ENCODE results near the gene TMEM147. TPM values are rescaled to one million over a fixed set of nuclear protein-coding genes. Genes with fewer than 3 reads are reported as not detected.
"Not testable (repeated sequence)": the region's sequence is repeated elsewhere in the genome, so short reads cannot be mapped to it uniquely, and the experiment has no call there.

TMEM147 gene
- total RNA-seq, 1 donor from 2014 or later = 77.7 TPM

DNA sequence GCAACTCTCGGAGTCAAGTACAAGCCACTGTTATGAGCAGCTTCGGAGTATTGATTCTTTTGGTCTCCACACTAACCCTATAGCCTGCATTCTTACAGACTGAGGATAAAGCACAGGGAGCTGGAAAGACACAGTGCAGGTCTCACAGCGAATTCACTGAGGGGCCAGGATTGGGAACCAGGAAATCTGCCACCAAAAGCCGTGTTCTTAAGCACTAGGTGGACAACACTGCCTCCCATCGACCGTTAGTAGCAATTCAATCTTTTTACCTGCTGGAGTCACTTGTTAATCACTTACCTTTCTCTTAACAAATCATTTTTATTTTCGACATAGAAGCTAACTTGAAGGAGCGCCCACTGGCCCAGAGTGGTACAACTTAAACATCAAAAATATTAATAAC, 46.8 kb downstream of the TMEM147 start:
- peaks cover 16% of the 10 kb centered on the region for H3K27me3 ChIP-seq
- no peak overlapping the region for H3K27ac ChIP-seq
- intact Hi-C loops (cut with DNase I) = no loop called here
- H3K4me3 ChIP-seq = no peak overlapping the region
- peak; percentile 65 for ATAC-seq
- TF ChIP-seq CTCF (IDR thresholded peaks at IDR 0.05) = peak; percentile 48
- no peaks in the 10 kb centered on the region for H3K36me3 ChIP-seq
- H3K9me3 ChIP-seq = no peaks in the 10 kb centered on the region
- DNase-seq = no peak
- H3K4me1 ChIP-seq = no peaks in the 10 kb centered on the region

GRCh38 chr19:35595026-35595425, 49.6 kb downstream of the TMEM147 start:
- ATAC-seq; H3K9me3 ChIP-seq; H3K4me1 ChIP-seq; intact Hi-C loops (cut with DNase I); H3K4me3 ChIP-seq; H3K27ac ChIP-seq; H3K36me3 ChIP-seq; DNase-seq: not testable (repeated sequence)
- peaks cover 16% of the 10 kb centered on the region for H3K27me3 ChIP-seq

DNA sequence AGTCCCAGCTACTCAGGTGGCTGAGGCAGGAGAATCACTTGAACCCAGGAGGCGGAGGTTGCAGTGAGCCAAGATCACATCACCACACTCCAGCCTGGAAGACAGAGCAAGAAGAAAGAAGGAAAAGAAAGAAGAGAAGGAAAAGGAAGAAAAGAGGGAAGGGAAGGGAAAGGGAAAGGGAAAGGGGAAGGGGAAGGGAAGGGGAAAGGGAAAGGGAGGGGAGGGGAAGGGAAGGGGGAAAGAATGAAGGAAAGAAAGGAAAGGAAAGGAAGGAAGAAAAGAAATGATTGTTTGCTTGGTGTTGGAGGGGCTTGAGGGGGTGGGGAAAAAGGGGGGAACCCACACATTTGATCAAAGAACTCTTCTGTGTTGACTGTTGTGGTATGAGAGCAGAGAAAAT, 50.5 kb downstream of the TMEM147 start:
- ATAC-seq (no peak), DNase-seq (no peak)
- intact Hi-C loops (cut with DNase I) = no loop called here
- no peak overlapping the region for H3K4me3 ChIP-seq
- no peak overlapping the region for H3K27ac ChIP-seq
- no peak for TF ChIP-seq CTCF (IDR thresholded peaks at IDR 0.05)
- H3K27me3 ChIP-seq = peaks cover 16% of the 10 kb centered on the region
- H3K9me3 ChIP-seq = no peaks in the 10 kb centered on the region
- H3K4me1 ChIP-seq = no peaks in the 10 kb centered on the region
- no peaks in the 10 kb centered on the region for H3K36me3 ChIP-seq

DNA sequence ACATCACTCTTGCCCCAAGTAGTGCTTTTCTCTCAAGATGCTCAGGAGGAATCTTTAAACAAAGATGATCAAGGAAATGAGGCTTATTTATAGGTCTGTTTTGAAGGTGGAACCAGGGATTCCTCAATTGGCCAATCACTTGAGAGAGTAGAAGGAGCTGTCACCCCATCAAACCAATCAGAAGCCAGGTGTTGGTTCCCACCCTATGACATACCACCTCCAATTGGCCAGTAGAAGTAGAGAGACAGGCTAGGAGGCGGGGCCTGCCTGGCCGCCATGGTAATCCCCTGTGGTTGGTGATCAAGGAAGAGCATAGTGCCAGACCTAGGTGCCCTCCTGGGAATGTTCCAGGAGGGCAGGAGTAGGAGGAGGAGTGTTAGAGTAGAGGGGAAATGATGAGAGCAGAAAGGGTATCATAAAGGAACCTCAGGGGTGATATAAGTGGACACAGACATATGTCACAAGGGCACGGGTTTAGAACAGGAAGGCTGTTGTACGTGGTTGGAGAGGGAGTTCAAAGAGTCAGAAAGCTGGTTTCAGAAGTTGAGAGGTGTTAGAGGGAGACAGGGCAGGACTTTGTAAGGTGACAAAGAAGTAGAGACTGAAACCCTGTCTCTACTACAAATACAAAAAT, 51.1 kb downstream of the TMEM147 start:
- peaks cover 16% of the 10 kb centered on the region for H3K27me3 ChIP-seq
- no peaks in the 10 kb centered on the region for H3K9me3 ChIP-seq
- no peaks in the 10 kb centered on the region for H3K36me3 ChIP-seq
- intact Hi-C loops (cut with DNase I) = no loop called here
- no peak for TF ChIP-seq CTCF (IDR thresholded peaks at IDR 0.05)
- no peaks in the 10 kb centered on the region for H3K4me1 ChIP-seq
- peak; percentile 23 for ATAC-seq
- no peak overlapping the region for H3K27ac ChIP-seq
- H3K4me3 ChIP-seq = no peak overlapping the region
- no peak for DNase-seq

Other genes starting within 250 kb of the TMEM147 start
- 15.8 TPM for gene CD22, start 216.4 kb upstream of the TMEM147 start, total RNA-seq
- gene FFAR1, start 197.7 kb upstream of the TMEM147 start, total RNA-seq = not detected
- gene FFAR3, start 187.2 kb upstream of the TMEM147 start, total RNA-seq = not detected
- not detected for gene GPR42, start 174.6 kb upstream of the TMEM147 start, total RNA-seq
- 2.6 TPM for gene FFAR2, start 97.4 kb upstream of the TMEM147 start, total RNA-seq
- gene KRTDAP, start 55.2 kb upstream of the TMEM147 start, total RNA-seq = not detected
- 79.8 TPM for gene DMKN, start 32.0 kb upstream of the TMEM147 start, total RNA-seq
- not detected for gene SBSN, start 17.3 kb upstream of the TMEM147 start, total RNA-seq
- not detected for gene GAPDHS, start 12.2 kb upstream of the TMEM147 start, total RNA-seq
- not detected for gene ATP4A, start 18.0 kb downstream of the TMEM147 start, total RNA-seq
- gene PMIS2, start 40.5 kb downstream of the TMEM147 start, total RNA-seq = not detected
- gene HAUS5, start 67.1 kb downstream of the TMEM147 start, total RNA-seq = 8.9 TPM
- 64.5 TPM for gene RBM42, start 83.4 kb downstream of the TMEM147 start, total RNA-seq
- gene ETV2, start 96.1 kb downstream of the TMEM147 start, total RNA-seq = 0.72 TPM
- gene COX6B1, start 102.7 kb downstream of the TMEM147 start, total RNA-seq = 226 TPM
- not detected for gene UPK1A, start 120.9 kb downstream of the TMEM147 start, total RNA-seq
- gene ZBTB32, start 158.9 kb downstream of the TMEM147 start, total RNA-seq = 0.23 TPM
- 36.6 TPM for gene KMT2B, start 172.4 kb downstream of the TMEM147 start, total RNA-seq
- gene IGFLR1, start 196.8 kb downstream of the TMEM147 start, total RNA-seq = 16.9 TPM
- 26.3 TPM for gene U2AF1L4, start 199.8 kb downstream of the TMEM147 start, total RNA-seq
- 51.0 TPM for gene PSENEN, start 200.0 kb downstream of the TMEM147 start, total RNA-seq
- 11.3 TPM for gene LIN37, start 202.9 kb downstream of the TMEM147 start, total RNA-seq
- gene HSPB6, start 211.4 kb downstream of the TMEM147 start, total RNA-seq = 41.3 TPM
- gene PROSER3, start 212.6 kb downstream of the TMEM147 start, total RNA-seq = 18.2 TPM
- 6.8 TPM for gene ARHGAP33, start 229.9 kb downstream of the TMEM147 start, total RNA-seq

Measured in upper lobe of right lung (tissue), 1 donor.